HG03460 (cell line): ENCODE results near the gene CKS1B.
"Not testable (repeated sequence)": the region's sequence is repeated elsewhere in the genome, so short reads cannot be mapped to it uniquely, and the experiment has no call there.

ENCODE experiments used
- ATAC-seq: cut with Tn5 transposase; IDR thresholded peaks from one replicate; pipeline ENCODE4 v1.9.1; 2021; ENCODE audit not compliant: unreplicated experiment

Gene CKS1B

DNA sequence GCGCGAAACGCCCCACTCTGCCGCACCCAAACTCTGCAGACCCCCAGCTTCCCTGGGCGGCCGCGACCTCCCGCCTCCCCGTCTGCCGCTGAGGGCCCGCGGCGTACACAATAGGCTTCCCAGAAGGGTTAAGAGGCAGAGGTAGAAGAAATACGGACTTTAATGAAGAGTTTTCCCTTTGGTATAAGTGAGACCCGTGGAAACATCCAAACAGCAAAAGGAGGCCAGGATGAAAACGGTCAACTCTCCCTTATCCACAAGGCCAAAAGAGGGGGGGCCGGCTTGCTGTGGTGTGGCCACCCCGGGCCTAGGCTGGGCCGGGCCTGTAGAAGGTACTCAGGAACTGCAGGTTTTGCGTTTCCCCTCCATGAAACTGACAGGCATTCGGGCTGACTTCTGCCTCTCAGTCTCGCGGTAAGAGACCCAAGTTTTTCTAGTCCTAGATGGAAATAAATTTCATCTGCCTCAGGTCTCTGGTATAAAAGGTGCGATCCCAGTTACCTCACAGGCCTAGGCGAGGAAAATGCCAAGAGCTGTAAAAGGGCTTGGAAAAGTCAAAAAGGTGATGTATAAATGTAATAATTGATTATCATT is 12.2 kb upstream of the CKS1B start:
- ATAC-seq: no peak

DNA sequence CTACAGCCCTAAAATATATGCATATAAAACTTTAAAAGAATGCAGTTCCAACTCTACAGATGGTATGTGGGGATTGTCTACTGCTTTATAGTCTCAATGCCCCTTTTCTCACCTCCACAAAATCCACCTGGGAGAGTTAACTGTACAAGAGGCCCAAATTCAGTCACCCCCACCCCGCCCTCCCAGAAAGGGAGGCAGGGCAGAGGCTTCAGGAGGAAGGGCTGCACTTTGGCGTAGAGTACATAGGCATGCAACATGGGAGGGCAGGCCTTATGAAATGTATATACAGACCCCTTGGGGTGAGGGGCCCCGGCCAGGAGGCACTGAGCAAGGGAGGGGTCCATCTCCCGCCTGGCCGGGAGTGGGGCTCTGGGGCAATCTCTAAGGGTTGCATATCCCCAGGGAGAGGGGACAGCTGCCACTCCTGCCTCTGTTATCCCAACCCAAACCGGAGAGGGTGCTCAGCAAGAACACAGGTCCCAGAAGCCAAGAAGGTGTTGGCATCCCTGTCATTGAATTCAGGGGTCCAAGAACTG is 11.6 kb upstream of the CKS1B start:
- ATAC-seq: no peak

DNA sequence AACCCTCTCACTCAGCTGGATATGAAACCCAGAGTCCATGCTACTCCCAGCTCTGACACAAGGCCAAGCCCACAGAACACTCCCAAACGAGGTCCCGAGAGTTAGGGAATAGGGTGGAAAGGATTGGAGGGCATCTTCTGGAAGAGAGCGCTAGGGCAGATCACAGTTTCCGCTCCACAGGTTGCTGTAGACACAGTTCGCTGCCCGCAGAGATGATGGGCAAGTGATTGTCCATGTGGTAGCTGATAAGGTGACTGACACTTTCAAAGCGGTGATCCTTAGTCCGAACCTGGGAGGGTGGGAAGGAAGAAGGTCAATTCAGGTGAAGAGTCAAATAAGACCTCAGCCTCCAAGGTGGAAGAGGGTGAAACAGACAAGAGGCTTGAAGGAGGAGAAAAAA is 10.8 kb upstream of the CKS1B start:
- no peak for ATAC-seq

DNA sequence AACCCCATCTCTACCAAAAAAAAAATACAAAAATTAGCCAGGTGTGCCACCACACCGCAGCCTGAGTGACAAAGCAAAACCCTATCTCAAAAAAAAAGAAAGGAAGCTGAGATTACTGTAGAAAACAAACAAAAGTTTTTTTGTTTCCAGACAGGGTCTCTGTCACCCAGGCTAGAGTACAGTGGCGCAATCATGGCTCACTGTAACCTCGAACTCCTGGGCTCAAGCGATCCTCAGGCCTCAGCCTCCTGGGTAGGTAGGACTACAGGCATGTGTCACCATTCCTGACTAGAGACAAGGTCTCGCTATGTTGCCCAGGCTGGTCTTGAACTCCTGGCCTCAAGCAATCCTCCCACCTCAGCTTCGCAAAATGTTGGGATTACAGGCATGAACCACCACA is 10.1 kb upstream of the CKS1B start:
- ATAC-seq: no peak

DNA sequence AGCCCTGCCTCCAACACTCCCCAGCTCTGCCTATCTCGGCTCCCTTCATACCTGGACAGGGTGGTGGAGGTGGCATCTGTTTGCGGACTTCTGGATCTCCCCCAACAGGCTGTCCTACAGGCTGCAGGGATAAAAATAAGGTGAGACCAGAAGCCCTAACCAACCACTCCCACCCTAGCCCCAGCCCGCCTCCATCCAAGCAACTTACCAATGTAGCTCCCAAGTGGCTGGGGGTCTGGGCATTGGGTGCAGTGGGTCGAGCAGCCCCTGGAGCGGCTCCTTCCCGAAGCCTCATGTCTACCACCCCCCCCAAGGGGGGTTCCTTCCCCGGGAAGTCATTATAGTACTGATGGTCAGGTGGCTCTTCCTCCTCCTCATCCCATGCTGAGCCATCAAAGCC is 8.4 kb upstream of the CKS1B start:
- no peak for ATAC-seq

DNA sequence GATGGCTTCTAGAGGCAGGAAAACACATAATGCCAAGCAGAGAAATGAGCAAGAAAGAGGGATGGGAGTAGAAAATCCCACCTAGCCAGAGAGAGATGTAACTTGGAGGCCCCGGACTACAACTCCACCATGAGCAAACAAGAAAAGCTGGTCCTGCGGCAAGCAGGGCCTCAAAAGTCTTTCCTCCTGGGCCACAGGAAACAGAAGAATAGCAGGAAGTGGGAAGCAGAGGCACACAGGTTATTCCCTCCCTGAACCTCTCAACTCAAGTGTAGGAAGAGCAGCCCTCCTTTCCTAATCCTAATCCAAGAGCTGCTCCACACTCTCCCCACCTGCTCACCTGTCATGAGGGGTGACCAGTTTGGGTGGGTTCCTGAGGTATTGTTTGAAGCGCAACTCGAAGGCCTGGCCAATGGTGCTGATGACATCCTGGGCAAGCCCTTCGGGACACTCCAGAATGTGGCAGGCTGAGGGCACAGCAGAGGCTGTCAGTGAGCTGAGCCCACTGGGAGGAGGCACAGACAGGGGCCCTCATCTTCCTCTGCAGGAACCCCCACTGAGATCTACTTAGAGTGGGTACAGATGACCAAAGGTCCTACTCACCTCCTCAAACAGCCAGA is 7.0 kb upstream of the CKS1B start:
- ATAC-seq: no peak

DNA sequence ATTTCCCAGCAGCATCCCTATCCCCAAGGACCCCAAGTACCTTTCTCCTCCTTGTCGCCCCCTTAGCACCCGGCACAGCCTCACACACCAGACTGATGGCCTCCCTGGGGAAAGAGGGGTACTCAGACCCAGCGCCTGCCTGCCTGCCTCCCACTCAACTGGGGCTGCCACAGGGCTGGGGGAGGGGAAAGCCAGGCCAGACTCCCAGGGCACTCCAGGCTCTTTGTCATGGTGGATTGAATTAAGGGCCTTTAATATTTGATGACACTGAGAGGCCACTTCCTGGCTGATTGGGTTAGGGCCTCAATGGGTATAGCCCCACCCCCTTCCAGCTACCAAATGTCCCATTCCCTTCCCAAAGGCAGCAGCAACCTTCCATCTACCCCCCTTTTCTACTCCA is 5.8 kb upstream of the CKS1B start:
- ATAC-seq: no peak

DNA sequence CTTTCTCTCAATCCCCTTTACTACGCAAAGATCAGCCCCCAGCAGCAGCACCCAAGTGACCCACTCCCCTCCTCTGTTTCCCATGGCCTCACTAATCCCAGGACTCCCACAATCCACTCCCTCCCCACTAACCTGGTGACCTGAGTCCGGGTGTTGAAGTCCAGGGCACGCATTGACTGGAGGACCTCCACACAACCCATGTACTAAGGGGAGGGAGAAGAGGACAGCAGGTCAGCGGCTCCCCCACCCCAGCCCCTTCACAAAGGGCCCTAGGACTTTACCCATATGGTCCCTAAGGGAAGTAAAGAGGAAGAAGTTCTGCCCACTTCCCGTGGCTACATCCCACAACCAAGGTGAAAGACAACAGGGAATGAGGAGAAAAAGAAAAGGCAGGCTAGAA is 5.2 kb upstream of the CKS1B start:
- no peak for ATAC-seq

DNA sequence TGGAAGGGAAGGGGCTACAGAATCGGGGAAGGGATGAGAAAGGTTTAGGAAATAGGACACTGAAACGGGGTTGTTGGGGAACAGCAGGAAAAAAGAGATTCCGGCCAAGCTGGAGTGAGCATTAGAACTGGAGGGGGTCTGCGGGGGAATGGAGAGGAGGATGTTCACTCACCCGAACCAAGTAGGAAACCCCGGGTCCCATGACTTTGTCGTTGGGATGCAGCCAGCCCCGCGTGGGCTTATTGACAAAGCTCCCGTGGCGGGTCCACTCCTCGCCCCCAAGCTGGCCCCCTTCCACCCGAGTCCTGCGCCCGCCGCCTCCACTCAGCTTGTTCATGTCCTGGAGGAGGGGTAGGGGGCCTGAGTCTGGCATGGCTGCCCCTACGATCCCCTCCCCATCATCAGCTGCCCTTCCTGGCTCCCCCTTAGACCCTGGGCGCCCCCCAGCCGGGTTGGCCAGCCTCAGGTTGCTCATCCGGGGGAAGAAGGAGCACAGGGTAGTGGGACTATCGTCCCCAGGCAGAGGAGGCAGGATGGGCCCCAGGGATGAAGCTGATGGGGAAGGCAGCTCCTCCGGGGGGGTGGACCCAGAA is 4.5 kb upstream of the CKS1B start:
- ATAC-seq: no peak

DNA sequence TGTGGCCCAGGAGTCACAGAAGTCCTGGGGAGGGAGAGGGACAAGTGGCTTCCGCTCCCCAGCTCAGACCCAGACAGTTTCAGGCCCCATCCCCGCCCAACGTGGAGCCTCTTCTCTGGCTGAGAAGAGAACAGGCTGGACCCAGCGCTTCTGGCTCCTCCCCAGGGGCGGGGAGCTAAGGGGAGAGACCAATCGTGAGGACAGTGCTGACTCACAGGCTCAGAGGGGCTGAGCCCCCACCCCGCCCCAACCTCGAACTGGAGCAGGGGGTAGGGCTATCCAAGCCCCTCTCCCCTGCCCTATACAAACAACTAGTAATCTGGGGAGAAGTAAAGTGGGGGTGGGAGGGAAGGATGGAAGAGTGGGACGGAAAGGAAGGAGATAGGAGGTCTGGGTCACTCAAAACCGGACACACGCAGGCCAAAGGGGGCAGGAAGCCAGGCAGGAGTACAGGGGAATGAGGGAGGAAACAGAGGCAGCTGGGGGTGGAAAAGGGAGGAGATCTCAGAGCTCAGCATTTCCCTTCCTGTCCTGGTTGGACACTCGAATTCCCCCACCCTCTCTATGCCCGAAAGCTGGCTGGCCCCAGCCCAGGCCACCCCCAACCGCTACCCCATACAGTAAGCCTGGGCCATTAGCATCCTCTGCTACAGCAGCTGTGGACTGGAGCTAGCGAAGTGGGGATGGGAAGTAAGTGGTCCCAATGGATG is 3.7 kb upstream of the CKS1B start, which contains the start of gene SHC1:
SHC1 (minus strand) TSS at position 117 of the 710 bp plus-strand sequence. CDS start 221 bp downstream, outside the sequence.
- ATAC-seq: no peak

DNA sequence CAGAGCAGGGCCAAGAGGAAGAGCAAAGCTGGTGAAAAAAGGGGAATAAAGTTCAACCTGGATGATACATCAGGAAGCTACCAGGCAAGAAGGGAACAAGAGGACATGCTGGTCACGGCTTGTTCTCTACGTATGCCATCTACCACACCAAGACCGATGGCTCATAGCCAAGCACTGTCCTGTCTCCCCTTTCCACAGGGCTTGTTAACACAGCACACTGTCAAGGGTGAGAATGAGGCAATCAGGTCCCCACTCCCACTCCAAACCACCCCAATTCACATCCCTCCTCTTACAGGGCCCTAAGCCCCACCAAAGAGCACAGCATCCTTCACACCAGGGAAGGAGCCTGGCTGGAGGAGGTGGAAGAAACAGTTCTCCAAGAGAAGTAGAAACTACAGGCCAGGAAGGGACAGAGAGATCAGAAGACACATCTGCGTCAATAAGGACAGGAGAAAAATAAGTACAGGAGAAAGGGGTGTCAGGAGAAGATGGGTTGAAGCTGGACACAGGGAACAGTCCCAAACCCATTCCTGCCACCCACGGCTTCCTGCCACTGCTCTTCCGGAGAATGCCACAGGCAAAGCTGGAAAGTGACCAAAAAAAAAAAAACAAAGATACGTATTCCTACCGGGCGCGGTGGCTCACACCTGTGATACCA is 3.0 kb upstream of the CKS1B start:
- ATAC-seq: no peak

DNA sequence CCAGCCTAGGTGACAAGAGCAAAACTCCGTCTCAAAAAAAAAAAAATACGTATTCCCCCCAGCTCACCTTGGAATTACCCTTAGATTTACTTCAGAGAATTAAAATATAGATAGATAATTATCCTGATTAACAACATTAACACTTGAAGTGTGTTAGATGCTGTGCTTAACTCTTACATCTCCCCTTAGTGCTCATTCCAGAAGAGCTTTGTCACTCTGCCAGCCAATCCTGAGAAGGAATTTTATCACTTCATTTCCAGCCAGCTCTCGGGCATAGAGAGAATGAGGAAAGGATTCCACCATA is 2.3 kb upstream of the CKS1B start:
- no peak for ATAC-seq

DNA sequence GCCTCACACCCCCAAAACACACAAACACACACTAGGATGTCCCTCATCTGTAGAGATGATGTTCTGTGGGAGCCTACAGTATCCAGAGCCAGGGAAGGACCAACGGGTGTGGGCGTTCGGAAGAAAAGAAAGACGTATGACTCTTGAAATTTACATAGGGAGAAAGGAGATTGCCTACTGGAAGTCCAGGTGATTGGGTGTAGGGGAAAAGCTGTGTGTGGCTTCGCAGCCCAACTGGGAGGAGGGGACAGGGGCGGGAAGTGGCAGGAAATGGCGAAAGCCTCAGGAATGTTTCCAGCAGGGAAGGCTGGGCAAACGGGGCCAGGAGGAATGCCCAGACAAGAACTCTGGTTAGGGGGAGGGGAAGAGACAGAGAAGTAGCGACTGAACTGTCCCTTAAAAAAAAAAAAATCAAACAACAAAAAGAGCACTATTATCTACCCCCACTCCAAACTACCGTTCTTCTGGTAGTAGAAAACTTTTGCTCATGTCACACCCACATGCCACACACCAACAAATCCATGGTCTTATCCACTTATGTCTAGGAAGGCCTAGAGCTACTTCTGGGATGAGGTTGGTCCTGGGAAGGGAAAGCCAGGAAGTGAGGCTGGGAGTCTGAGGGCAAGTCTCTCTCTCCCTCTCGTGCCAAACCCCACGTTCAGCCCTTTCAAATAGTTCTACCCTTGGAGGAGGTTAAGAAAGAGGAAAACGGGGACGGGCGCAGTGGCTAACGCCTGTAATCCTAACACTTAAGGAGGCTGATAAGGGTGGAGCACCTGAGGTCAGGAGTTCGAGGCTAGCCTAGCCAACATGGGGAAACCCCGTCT is 1.8 kb upstream of the CKS1B start:
- ATAC-seq: no peak

DNA sequence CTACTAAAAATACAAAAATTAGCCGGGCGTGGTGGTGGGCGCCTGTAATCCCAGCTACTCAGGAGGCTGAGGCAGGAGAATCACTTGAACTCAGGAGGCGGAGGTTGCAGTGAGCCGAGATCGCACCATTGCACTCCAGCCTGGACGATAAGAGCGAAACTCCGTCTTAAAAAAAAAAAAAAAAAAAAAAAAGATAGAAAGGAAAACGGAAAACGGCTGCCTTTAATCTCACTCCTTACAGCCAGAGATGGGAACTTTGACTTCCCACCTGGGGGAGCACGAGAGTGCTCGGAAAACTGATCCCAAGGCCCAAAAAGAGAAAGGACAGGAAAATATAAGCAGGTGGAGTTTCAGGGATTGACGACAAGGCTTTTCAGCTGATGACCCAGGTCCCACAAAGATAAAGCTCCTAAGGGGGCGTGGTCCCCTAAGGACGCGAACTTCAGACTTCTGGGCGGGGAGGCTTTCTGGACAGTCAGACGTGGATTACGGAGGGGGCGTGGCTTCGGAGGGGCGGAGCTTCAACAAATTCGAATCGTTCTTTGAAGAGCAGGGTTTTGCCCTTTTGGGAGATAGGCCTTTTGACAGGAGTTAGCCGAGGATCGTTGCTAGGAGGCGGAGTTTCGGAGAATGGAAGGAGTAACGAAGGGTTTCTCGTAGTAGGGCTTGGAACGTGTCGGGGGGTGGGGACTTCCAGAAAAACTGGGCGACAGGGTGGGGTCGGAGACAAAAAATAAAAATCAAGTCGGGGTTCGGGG is 958 bp upstream of the CKS1B start:
- ATAC-seq: no peak

DNA sequence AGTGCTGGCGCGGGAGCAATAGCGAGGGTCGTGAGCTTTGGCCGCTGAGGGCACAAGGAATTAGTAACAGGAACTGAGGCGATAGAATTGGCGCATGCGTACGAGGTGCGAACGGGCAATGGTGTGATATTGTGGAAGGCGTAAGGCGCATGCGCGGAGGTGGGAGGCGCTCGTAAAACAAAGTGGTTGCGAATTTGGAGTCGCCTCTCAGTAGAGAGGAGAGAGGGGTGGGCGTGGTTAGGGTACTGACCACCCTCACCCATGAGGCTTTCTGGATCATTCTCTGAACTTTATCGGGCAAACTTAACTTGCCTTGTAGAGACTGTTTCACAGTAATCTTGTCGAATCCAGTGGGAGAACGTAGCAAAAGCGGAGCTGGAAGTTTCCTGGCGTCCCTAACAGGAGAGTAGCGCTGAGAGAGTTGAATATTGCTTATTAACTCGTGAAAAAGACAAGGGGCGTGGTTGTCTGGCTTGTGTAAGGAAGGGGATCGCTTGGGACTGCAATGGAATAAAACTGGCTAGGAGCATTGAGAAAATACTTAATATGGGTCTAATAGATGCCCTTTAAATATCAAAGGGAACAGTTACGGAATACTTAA is 427 bp downstream of the CKS1B start:
- ATAC-seq: peak; percentile 55

DNA sequence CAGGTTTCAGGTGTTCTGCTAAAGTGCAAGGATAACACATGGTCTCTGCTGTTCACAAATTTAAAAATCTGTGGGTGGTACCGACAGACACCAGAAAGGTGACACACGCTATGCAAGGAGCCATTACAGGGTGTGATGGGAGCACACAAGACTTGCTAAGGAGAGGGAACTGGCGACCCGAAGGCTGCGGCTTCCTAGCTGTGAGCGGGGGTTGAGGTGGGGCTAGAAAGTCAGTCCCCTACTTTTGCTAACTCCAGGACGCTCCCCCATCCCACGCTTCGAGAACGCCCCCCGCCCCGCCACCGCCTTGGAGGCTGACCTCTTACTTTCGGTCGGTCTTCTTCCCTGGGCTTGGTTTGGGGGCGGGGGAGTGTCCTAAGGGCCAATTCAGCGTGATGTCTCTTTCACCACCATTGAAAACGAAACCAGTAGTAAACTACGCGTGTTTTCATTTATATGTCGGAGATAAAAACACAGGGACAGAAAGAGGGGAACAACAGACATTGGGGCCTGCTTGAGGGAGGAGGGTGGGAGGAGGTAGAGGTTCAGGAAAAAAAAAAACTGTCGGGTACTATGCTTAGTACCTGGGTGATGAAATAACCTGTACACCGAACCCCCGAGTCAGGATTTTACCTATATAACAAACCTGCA is 1.1 kb downstream of the CKS1B start:
- ATAC-seq: no peak

DNA sequence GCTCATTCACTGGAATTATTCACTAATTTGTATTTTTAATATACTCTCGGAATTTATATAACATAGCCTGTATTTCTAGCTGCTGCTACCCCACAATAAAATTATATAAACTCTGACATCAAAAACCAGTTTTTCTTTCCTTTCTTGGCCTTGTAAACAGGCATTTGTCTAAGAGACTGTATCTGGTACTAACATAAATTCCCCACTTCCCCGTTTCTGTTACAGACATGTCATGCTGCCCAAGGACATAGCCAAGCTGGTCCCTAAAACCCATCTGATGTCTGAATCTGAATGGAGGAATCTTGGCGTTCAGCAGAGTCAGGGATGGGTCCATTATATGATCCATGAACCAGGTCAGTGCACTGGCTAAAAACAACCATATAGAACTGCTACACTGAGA is 3.3 kb downstream of the CKS1B start:
- not testable (repeated sequence) for ATAC-seq

DNA sequence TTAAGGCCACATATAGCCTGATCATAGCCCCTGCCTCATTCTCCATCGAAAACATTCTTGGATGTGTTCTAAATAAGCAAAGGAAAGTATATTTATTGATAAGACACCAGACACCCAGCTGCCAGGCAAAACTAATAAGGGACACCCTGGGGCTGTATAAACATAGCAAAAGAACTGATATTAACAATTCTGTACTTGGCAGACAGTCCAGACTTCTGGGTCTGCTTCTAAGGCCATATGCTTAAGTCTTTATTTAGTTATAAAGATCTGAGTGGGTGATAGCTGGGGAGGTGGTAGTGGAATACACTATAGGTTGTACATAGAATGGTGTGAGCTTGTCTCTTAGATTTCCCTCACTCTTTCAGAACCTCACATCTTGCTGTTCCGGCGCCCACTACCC is 3.9 kb downstream of the CKS1B start:
- ATAC-seq: no peak

DNA sequence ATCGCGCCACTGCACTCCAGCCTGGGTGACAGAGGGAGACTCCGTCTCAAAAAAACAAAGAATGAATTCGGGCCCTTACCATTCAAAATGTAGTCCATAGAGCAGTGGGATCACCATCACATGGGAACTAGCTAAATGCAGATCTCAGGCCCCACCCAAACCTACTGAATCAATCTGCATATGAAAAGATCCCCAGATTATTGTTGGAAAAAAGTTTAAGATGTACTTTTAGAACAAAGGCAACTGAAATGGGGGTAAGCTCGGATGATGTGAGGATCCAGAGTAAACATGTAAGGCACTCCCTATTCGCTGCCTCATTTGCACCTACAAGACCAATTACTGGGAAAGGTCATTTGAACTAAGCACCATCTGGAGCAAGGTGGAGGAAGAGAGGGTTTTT is 7.9 kb downstream of the CKS1B start:
- no peak for ATAC-seq
